Common myeloid progenitor, CD34-positive (primary cell): Measurements from ENCODE around the gene DPP10.

Experiments used
- CTCF ChIA-PET: fragments of 350-600 bp; sonication (Branson Sonifier 250); formaldehyde crosslinking; loops from one replicate; lab custom pipeline; 2021; ENCODE audit warnings: antibody characterized with exemption; lab: Charles Lee
- POLR2A ChIA-PET: fragments of 350-600 bp; sonication (Branson Sonifier 250); formaldehyde crosslinking; loops from one replicate; lab custom pipeline; 2021; ENCODE audit warnings: antibody characterized with exemption; lab: Charles Lee
- DNase-seq, 3 donors: peaks; one replicate each; pipeline versions ENCODE4 v3.0.0 to v3.0.0-alpha.2; 2013
- H3K27ac ChIP-seq, 2 experiments: 1 replicate in 1 of 2; 2 replicates in 1 of 2; pipeline ENCODE4 v1.7.0; 2013; ENCODE audit warnings: inconsistent platforms in 2 of 2, low read length in 2 of 2, mild to moderate bottlenecking in 2 of 2, low read depth in 1 of 2, moderate library complexity in 1 of 2; ENCODE audit not compliant: severe bottlenecking in 2 of 2, insufficient read depth in 1 of 2, poor library complexity in 1 of 2
- H3K27me3 ChIP-seq, 5 experiments: replicated peaks in 2 of 5; 1 replicate in 3 of 5; 2 replicates in 2 of 5; pipeline versions ENCODE4 v1.6.1 to v1.7.0; 2013; ENCODE audit warnings: low read length in 4 of 5, mild to moderate bottlenecking in 2 of 5, moderate library complexity in 2 of 5, inconsistent platforms in 1 of 5; ENCODE audit not compliant: insufficient read depth in 5 of 5, control insufficient read depth in 4 of 5
- H3K36me3 ChIP-seq, 4 experiments: 1 replicate in 2 of 4; 2 replicates in 2 of 4; pipeline versions ENCODE4 v1.6.1 to v1.7.0; 2013; ENCODE audit warnings: low read length in 3 of 4, control low read depth in 1 of 4, mild to moderate bottlenecking in 1 of 4; ENCODE audit not compliant: control insufficient read depth in 4 of 4, insufficient read depth in 4 of 4
- H3K4me1 ChIP-seq, 4 experiments: 1 replicate in 3 of 4; 2 replicates in 1 of 4; pipeline versions ENCODE4 v1.6.1 to v1.7.1; 2013; ENCODE audit warnings: low read length in 3 of 4, mild to moderate bottlenecking in 3 of 4, control low read depth in 1 of 4, inconsistent platforms in 1 of 4, moderate library complexity in 1 of 4; ENCODE audit not compliant: control insufficient read depth in 4 of 4, insufficient read depth in 4 of 4; ENCODE audit errors: control extremely low read depth in 1 of 4
- H3K4me3 ChIP-seq, 7 experiments: 1 replicate in 4 of 7; 2 replicates in 3 of 7; pipeline versions ENCODE4 v1.5.1 to v1.7.0; 2013; ENCODE audit warnings: mild to moderate bottlenecking in 7 of 7, low read length in 6 of 7, moderate library complexity in 6 of 7, inconsistent platforms in 2 of 7, low read depth in 2 of 7, control low read depth in 1 of 7; ENCODE audit not compliant: insufficient read depth in 4 of 7, control insufficient read depth in 1 of 7; ENCODE audit errors: extremely low read depth in 1 of 7
- H3K9me3 ChIP-seq, 5 experiments: 1 replicate in 4 of 5; 2 replicates in 1 of 5; pipeline versions ENCODE4 v1.6.1 to v1.7.1; 2013; ENCODE audit warnings: low read length in 4 of 5, mild to moderate bottlenecking in 2 of 5, inconsistent platforms in 1 of 5, low read depth in 1 of 5, moderate library complexity in 1 of 5; ENCODE audit not compliant: control insufficient read depth in 4 of 5, insufficient read depth in 2 of 5; ENCODE audit errors: control extremely low read depth in 1 of 5
- WGBS: methylation state at CpG from one replicate; pipeline ENCODE4 v1.1.5; 2013; ENCODE audit not compliant: insufficient coverage; 5-methylcytosine and 5-hydroxymethylcytosine counted together

Gene DPP10

DNA sequence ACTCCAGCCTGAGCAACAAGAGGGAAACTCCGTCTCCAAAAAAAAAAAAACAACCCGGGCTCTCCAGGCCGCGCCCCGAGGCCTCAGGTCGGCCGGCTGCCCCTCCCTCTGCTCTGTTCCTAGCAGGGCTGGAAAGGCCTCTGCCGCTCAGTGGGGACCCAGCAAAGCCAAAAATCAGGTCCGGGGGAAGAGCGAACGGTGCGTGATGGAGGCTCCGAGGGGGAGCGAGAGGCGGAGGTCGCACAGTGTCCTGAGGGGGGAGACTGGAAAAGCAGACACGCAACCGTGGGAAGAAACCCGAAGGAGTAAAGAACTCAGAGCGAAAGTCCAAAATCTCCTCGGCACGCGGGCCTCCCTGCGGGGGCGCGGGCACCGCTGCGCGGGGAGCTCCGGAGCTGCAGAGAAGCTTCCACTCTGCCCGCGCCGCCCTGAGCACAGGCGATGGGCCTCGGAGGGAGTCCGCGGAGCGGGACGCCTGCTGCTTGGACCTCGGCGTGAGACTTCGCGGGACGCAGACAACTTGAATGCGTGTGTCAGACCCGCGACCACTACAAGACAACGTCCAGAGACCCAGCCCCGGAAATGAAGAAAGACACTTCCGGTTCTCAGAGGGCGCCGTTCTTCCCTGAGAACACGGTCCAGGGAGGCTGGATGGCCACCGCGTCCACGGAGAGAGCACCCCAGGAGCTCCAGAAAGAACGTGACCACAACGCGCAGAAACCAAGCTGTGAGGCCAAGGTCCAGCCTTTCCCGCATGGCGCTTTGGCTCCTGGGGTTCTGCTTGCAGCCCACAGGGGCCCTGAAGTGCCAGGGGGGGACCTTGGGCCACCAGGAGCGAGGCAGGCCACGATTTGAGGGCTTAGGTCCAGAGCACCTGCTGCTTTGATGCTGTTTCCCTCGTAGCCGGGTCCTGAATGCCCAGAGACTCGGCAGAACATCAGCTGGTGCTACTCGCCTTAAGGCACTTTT is 219.8 kb downstream of the DPP10 start:
- WGBS, result 19% methylated on average over 62 of the region's 67 CpGs
- no peak overlapping the region for H3K27ac ChIP-seq
- DNase-seq, result peak in 2 of 3 donors; percentile 7 to 17

DNA sequence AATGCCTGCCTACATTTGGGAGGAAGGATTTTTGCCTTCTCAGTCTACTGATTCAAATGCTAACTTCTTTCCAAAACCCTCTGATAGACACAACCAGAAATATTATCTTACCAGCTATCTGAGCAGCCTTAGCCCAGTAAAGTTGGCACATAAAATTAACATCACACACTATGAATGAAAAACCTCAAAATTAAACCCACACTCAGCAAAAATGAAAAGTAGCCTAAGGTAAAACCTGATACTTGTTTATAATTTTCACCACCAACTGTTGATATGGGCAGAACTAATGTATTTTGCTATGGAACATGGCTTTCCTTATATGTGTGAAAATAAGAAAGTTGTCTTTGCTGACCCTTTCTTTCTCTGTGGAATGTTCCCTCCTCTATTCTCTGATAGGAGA is 226.0 kb downstream of the DPP10 start:
- no peak overlapping the region for H3K4me3 ChIP-seq
- ChIA-PET CTCF (no interaction called here), POLR2A (no interaction called here)
- H3K9me3 ChIP-seq, result no peaks in the 10 kb centered on the region
- H3K27me3 ChIP-seq, result no peaks in the 10 kb centered on the region
- H3K36me3 ChIP-seq, result no peaks in the 10 kb centered on the region
- DNase-seq, result no peak
- H3K4me1 ChIP-seq, result peaks cover 0 to 3% (median 0%) of the 10 kb centered on the region in 4 experiments
- no peak overlapping the region for H3K27ac ChIP-seq

More for the DNA sequence above, 219.8 kb downstream of the DPP10 start:
- Histone ChIP-seq H3K9me3 (peaks cover 0 to 7% (median 2%) of the 10 kb centered on the region in 5 experiments), H3K27me3 (peaks cover 0 to 23% (median 8%) of the 10 kb centered on the region in 5 experiments), H3K4me3 (peak overlapping the region; percentile 27 to 74 (median 57)), H3K36me3 (no peaks in the 10 kb centered on the region), H3K4me1 (peaks cover 1 to 14% (median 9%) of the 10 kb centered on the region in 4 experiments)
- ChIA-PET POLR2A (no interaction called here), CTCF (no interaction called here)

DNA sequence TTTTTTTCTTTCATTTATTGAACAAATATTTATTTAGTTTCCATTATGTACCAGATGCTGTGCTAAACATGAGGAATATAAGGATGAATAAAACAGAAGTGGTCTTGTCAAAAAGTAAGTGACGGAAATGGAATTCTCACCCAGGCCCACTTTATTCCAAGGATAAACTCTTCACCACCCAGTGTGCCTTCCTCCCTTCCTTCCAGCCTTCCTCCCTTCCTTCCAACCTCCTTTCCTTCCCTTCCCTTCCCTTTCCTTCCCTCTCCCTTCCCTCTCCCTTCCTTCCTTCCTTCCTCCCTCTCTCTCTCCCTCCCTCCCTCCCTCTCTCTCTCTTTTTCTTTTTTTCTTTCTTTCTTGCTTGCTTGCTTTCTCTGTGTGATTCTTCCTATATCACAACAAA is 240.8 kb downstream of the DPP10 start:
- Histone ChIP-seq H3K27ac (no peak overlapping the region), H3K4me1 (no peaks in the 10 kb centered on the region), H3K27me3 (peaks cover 0 to 3% (median 0%) of the 10 kb centered on the region in 5 experiments), H3K36me3 (no peaks in the 10 kb centered on the region), H3K9me3 (no peaks in the 10 kb centered on the region), H3K4me3 (no peak overlapping the region)
- no CpG with 5 or more reads among the region's 1 CpG for WGBS
- ChIA-PET CTCF (no interaction called here), POLR2A (no interaction called here)
- DNase-seq, result no peak

DNA sequence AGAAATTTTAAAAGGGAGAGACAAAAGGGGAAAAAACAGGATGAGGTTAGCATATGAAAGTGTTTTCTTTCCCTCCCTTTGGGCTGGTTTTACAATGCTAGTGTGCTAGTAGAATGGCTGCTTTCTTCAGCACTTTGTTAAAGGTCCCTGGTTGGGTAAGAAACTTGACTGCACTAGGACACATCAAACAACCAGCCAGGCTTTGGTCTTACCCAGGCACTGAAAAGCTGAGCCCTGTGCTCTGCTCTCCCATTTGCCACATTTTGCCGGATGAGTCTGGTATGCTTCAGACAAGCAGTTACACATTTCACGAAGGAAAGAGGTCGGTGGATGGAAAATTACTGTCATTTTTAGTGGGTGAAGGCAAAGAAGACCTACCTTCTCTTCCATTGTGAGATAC is 242.0 kb downstream of the DPP10 start:
- Histone ChIP-seq H3K27me3 (peaks cover 0 to 3% (median 0%) of the 10 kb centered on the region in 5 experiments), H3K4me1 (no peaks in the 10 kb centered on the region), H3K36me3 (no peaks in the 10 kb centered on the region), H3K27ac (no peak overlapping the region), H3K9me3 (no peaks in the 10 kb centered on the region), H3K4me3 (no peak overlapping the region)
- WGBS, result 79% methylated on average over 3 of the region's 3 CpGs
- DNase-seq, result no peak
- CTCF ChIA-PET, result no interaction called here
- POLR2A ChIA-PET, result no interaction called here

DNA sequence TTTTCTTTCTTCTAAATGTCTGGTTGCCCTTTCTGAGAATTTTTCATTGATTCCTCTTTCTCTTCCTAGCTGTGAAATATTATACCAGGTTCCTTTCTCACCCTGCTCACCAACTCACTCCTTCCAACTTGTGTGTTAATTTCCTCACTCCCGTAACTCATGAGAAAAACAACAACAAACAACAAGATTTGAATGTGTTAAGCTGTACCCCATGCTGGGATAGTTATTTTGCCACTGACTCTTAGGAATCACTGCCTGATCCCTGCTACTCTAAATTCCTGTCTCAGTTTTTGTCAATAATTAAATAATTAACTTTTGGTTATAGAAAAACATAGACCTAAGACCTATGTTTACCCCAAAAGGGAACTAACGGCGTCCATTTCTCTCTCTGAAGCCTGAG is 242.7 kb downstream of the DPP10 start:
- ChIA-PET CTCF (no interaction called here), POLR2A (no interaction called here)
- Histone ChIP-seq H3K9me3 (no peaks in the 10 kb centered on the region), H3K36me3 (no peaks in the 10 kb centered on the region), H3K27ac (no peak overlapping the region), H3K4me1 (no peaks in the 10 kb centered on the region), H3K4me3 (no peak overlapping the region), H3K27me3 (peaks cover 0 to 3% (median 0%) of the 10 kb centered on the region in 5 experiments)
- WGBS, result 83% methylated on average over 3 of the region's 3 CpGs
- no peak for DNase-seq

DNA sequence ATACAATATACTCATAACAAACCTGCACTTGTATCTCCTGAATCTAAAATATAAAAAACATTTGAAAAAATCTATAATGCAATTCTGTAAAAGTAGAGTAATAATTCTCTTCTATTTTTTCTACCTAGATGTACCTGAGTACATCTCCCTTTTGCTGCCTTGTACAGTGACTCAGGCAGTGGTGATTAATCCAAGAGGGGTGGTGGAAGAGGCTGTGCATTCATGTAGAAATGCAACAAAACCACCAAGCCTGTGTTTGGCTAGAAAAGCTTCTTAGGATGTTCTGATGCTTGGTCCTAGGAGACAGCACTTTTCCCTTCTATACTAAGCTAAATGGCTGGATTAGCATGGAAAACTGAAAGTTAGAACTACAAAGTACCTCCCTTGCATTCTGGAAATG is 245.8 kb downstream of the DPP10 start:
- Histone ChIP-seq H3K27me3 (peaks cover 0 to 3% (median 0%) of the 10 kb centered on the region in 5 experiments), H3K4me1 (no peaks in the 10 kb centered on the region), H3K9me3 (no peaks in the 10 kb centered on the region), H3K36me3 (no peaks in the 10 kb centered on the region), H3K4me3 (no peak overlapping the region), H3K27ac (no peak overlapping the region)
- CTCF ChIA-PET, result no interaction called here
- POLR2A ChIA-PET, result no interaction called here
- no peak for DNase-seq

DNA sequence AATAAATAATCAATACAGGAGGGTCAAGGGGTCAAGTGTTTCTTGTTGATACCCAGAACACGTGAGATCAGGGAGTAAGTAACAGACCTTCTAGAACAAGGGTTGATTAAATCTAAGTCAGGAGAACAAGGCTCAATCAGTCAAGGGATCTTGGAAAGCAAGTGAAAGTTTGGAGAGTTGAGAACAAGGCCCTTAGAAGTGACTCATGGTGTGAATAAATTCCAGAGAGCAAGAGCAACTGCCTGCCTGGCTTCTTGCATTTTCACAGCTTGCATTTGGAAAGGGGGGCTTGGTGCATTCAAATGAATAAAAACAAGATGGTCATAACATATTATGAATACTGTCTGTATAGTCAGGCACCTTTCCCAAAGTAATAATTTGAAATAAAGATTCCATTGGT is 256.1 kb downstream of the DPP10 start:
- POLR2A ChIA-PET, result no interaction called here
- CTCF ChIA-PET, result no interaction called here
- H3K9me3 ChIP-seq, result no peaks in the 10 kb centered on the region
- DNase-seq, result no peak
- H3K4me3 ChIP-seq, result no peak overlapping the region
- H3K27me3 ChIP-seq, result no peaks in the 10 kb centered on the region
- no peaks in the 10 kb centered on the region for H3K4me1 ChIP-seq
- WGBS, result no CpG with 5 or more reads among the region's 1 CpG
- no peaks in the 10 kb centered on the region for H3K36me3 ChIP-seq
- no peak overlapping the region for H3K27ac ChIP-seq
